AG10803 (cell line): ENCODE measurements around the gene PEX5L.

Experiments used
- DNase-seq: peaks from one replicate; pipeline ENCODE4 v3.0.0; 2010; ENCODE audit warnings: low read depth
- H3K4me3 ChIP-seq: 2 replicates; pipeline ENCODE4 v1.5.1; 2011; ENCODE audit warnings: mild to moderate bottlenecking, low read length, control low read depth
- TF ChIP-seq, protein P1 (sequence below): conservative IDR thresholded peaks from 2 replicates; pipeline ENCODE4 v1.5.1; 2011; ENCODE audit warnings: mild to moderate bottlenecking, low read length, control low read depth, inconsistent platforms

Gene PEX5L

DNA sequence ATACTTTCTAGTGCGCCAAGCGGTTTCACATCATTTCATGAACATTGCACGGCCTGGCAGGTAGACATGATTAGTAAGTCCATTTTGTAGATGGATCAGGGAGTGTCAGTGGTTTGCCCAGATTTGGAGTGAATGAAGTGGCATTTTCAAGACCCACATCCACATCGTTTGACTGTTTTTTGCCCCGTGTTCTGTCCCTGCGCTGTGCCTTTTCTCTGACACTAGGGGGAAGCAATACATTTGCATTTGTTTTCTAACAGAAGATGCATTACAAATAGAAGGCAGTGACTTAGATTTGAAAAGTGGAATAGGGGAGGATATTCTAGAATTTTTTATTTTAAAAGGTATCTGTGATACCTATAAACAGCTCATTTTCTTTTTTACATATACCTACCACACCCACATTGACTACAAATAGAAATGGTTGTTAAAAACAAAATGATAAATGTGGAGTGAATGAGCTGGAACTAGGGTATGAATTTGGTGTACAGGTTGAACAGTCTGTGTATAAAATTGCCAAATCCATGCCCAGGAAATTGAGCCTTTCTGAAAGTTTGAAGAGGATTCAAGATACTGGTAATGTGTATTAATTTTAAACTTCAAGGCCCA is 285.9 kb downstream of the PEX5L start:
- peak; percentile 21 for DNase-seq
- TF ChIP-seq, protein P1, sequence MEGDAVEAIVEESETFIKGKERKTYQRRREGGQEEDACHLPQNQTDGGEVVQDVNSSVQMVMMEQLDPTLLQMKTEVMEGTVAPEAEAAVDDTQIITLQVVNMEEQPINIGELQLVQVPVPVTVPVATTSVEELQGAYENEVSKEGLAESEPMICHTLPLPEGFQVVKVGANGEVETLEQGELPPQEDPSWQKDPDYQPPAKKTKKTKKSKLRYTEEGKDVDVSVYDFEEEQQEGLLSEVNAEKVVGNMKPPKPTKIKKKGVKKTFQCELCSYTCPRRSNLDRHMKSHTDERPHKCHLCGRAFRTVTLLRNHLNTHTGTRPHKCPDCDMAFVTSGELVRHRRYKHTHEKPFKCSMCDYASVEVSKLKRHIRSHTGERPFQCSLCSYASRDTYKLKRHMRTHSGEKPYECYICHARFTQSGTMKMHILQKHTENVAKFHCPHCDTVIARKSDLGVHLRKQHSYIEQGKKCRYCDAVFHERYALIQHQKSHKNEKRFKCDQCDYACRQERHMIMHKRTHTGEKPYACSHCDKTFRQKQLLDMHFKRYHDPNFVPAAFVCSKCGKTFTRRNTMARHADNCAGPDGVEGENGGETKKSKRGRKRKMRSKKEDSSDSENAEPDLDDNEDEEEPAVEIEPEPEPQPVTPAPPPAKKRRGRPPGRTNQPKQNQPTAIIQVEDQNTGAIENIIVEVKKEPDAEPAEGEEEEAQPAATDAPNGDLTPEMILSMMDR: peak; percentile 79
- H3K4me3 ChIP-seq: no peak overlapping the region

DNA sequence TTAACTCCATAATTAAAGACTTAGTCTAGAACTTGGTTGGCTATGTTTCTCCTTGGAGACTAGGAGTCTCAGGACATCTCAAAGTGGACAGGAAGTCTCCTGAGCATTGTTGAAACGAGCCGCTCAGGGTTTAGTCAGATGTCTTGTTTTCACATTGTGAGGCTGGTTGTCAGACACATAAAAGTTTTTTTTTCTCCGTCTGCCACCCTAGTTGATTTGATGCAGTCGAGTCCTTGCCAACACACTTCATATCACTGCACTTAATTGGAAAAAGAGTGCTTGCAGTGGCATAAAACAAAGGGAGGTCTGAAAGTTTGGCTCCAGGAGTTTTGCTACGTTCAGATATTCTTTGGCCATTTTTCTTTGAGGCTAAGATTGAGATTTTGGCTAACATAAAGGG is 291.0 kb downstream of the PEX5L start:
- TF ChIP-seq, protein P1: no peak
- no peak overlapping the region for H3K4me3 ChIP-seq
- DNase-seq: no peak

DNA sequence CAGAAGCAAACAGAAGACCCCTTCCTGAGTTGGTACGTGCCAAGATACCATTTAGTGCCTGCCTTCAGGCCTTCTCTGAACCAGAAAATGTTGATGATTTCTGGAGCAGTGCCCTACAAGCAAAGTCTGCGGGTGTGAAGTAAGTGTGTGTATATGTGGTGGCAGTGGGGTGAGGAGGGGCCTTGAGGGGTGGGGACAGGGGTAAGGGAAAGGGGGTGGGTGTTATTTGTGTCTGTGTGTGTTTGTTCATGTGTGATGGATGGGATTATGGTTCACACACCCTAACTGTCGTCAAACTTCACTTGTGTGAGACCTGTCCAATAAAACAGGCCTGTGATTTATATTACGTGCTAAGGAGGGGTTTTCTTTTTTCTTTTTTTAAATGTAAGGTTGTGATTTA is 291.7 kb downstream of the PEX5L start:
- H3K4me3 ChIP-seq: no peak overlapping the region
- TF ChIP-seq, protein P1: no peak
- no peak for DNase-seq
